GM10266 (cell line): ENCODE measurements around the gene SPAG9.

Experiments used
- DNase-seq: peaks from one replicate; pipeline ENCODE4 v3.0.0; 2012; ENCODE audit errors: extremely low spot score
- CTCF ChIP-seq: IDR thresholded peaks from 2 replicates; pipeline ENCODE4 v1.5.1; 2012; ENCODE audit warnings: mild to moderate bottlenecking, low read depth; ENCODE audit not compliant: control insufficient read depth, insufficient read depth; ENCODE audit errors: missing control alignments

Gene SPAG9

DNA sequence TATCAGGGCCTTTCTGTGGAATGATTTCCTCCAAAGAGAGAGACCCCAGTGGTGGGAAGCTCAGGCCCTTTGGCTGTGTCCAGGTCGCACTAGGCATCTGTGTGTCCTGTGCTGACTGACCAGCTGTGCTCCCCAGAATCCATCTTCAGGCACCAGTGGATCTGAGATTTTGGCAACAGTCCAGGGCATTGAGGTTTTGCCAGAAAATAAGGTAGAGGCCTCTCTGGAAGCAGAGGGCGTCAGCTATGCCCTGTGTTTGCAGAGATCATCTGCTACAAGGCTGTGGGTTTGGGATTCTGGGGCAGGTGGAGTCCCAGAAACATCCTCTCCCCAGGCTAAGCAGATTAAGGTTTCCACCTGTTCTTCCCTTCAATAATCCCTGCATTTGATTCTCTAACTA is 197.1 kb downstream of the SPAG9 start:
- no peak for TF ChIP-seq CTCF
- DNase-seq: no peak

DNA sequence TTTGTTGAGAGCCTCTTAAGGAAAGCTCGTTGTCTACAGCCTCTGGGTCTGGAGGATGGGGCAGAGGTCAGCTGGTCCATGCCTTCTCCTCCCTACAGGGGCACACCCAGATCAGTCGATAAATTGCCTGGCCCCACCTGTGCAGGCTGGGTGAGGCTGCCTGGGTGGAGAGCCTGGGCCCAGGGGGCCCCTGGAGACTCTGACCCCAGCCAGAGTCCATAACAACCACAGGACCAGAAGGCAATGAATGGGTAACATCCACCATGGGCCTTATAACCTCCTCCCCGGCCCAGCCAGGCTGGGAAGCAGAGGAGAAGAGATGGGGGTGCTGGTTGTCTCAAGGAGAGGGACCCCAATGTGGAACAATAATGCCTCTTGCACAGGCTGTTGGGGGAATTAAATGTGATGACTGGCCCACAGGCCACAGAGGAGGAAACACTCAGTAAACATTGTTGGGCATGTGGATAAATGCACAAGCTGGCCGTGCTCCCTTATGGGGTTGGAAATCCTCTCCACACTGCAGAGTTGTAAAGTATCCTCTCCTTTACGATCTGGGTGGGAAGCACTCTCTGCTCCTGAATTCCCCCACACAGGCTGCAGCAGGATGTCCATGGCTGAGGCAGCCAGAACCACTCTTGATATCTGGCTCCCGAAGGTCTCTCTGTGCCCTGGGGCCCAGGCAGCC is 197.8 kb downstream of the SPAG9 start:
- no peak for TF ChIP-seq CTCF
- no peak for DNase-seq

- no peak for DNase-seq
- no peak for TF ChIP-seq CTCF
Observed at GRCh38 chr17:50922107-50922506, 198.6 kb downstream of the SPAG9 start.

DNA sequence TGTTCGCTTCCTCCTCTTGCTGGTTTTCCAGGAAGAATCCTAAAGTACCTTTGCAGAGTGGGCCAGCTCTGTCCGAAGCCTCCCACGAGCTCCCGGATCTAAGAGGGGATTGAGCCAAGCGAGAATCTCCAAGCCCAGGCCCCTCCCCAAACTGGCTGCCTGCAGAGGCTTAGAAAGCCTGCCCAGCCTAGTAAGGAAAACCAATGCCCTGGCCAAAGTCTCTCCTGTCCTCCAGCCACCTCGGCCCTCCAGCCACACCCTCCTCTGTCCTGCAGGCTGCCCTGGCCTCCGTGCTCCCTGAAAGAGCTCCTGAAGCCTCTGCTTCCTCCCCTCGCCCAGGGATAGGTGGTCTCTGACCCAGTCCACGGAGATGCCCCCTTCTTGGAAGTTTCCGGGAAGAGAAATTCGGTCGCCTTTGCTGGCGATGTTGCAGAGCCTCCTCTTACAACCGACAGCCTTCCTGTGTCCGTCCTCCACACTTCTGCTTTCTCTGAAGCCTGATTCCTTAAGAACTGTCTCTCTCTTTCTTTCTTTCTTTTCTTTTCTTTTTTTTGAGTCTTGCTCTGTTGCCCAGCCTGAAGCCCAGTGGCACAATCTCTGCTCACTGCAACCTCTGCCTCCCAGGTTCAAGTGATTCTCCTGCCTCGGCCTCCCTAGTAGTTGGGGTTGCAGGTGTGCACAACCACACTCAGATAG is 199.6 kb downstream of the SPAG9 start:
- no peak for DNase-seq

GRCh38 chr17:50920041-50920410 is 200.6 kb downstream of the SPAG9 start:
- no peak for DNase-seq

More for the DNA sequence above, 199.6 kb downstream of the SPAG9 start:
- TF ChIP-seq CTCF: no peak

GRCh38 chr17:50919321-50920040 is 201.2 kb downstream of the SPAG9 start:
- peak; percentile 62 for DNase-seq
- no peak for TF ChIP-seq CTCF

More at GRCh38 chr17:50920041-50920410, 200.6 kb downstream of the SPAG9 start:
- TF ChIP-seq CTCF: no peak

GRCh38 chr17:50918933-50919296 is 201.8 kb downstream of the SPAG9 start:
- TF ChIP-seq CTCF: no peak
- DNase-seq: no peak
